OCI-LY3 (cell line): Measurements from ENCODE around the gene SDHD.

Experiments used
- EZH2phosphoT487 ChIP-seq: fragments of 200-600 bp; shearing (Covaris generic); IDR thresholded peaks from 2 replicates; pipeline ENCODE4 v1.6.1; 2018; ENCODE audit warnings: antibody characterized with exemption, mixed run types, low read depth
- TF ChIP-seq, protein P1 (sequence below): fragments of 200-600, 300-600 bp; sonication (generic); IDR thresholded peaks from 2 replicates; pipeline ENCODE4 v1.5.1; 2014; ENCODE audit warnings: antibody characterized with exemption, low read length, low read depth

- TF ChIP-seq, protein P1, sequence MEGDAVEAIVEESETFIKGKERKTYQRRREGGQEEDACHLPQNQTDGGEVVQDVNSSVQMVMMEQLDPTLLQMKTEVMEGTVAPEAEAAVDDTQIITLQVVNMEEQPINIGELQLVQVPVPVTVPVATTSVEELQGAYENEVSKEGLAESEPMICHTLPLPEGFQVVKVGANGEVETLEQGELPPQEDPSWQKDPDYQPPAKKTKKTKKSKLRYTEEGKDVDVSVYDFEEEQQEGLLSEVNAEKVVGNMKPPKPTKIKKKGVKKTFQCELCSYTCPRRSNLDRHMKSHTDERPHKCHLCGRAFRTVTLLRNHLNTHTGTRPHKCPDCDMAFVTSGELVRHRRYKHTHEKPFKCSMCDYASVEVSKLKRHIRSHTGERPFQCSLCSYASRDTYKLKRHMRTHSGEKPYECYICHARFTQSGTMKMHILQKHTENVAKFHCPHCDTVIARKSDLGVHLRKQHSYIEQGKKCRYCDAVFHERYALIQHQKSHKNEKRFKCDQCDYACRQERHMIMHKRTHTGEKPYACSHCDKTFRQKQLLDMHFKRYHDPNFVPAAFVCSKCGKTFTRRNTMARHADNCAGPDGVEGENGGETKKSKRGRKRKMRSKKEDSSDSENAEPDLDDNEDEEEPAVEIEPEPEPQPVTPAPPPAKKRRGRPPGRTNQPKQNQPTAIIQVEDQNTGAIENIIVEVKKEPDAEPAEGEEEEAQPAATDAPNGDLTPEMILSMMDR = no peak
- no peak for TF ChIP-seq EZH2phosphoT487
These were observed 41.7 kb upstream of the SDHD start for GRCh38 chr11:112044961-112045360.
